HG03565 (cell line): ENCODE data around the gene ADAP1.

Experiments used
- ATAC-seq: cut with Tn5 transposase; IDR thresholded peaks from one replicate; pipeline ENCODE4 v1.9.1; 2021; ENCODE audit warnings: mild to moderate bottlenecking, moderate library complexity; ENCODE audit not compliant: unreplicated experiment

The ADAP1 gene

GRCh38 chr7:896346-897075 is 58.0 kb downstream of the ADAP1 start:
- ATAC-seq = no peak

DNA sequence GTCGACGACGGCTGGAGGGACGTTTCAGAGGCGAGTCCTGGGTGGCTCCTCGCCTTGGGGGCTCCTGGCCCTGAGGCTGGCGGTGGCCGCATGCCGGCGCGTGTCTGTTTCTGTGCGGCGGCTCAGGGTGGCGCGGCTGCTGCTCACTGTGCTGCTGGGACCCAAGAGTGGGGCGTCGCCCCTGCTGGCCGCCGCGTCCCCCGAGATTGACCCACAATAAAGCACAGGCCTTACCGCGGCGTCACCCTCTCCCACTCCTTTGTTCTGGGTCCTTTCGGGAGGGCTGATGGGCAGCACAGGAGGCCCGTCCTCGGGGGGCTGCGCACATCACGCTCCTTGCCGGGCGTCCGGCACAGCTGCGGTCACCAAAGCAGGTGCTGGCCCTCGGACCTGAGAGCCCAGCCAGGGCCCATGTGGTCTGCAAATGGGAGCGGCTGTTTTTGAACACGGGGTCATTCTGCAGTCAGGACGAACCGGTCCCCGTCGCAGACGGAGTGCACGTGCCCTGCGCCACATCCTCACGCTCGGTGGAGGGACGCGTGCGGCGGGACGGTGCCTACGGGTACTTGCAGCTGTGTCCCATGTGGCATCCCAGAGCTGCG is 58.9 kb downstream of the ADAP1 start:
- ATAC-seq = no peak

DNA sequence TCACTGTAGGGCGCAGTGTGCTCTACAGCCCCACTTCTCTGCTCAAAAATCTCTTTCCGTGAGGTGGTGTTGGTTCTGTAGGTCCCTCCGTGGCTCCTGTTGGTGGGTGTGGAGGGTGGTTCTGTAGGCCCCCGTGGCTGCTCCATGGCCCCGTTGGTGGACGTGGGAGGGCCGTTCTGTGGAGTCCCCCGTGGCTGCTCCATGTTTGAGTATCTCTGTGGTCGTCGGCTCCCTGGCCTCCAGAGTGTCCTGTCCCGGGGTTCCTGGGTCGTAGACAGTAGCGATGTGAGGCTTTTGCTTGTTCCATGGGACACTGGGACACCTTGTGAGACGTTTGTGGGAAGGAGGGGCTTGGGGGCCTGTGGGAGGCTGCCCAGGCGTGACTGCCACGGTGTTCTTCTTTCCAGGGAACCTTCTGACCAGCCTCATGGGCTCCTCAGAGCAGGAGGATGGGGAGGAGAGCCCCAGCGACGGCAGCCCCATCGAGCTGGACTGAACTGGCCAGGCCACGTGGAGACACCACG is 59.5 kb downstream of the ADAP1 start:
- no peak for ATAC-seq

- no peak for ATAC-seq
Observed at GRCh38 chr7:894164-894867, 60.2 kb downstream of the ADAP1 start.

- ATAC-seq = no peak
Observed at GRCh38 chr7:893686-894085, 60.8 kb downstream of the ADAP1 start.

- no peak for ATAC-seq
Observed at GRCh38 chr7:892648-893593, 61.6 kb downstream of the ADAP1 start.

DNA sequence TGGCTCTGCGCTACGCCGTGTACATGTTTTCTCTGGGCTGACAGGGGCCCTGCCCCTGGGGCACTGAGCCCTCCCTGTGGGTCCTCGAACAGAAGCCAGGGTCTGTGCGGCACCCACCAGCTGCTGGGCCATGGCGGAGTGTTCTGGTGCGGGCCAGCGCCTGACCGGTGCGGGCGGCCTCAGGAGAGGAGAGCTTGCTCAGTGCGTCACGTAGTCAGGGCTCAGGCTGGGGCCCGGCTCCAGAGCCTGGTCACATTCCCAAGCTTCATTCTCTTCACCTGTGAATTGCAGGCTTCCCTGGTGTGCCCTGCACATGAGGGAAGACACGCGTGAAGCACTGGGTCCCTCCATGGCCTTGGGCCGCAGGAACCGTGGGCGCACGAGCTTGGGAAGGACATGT is 62.7 kb downstream of the ADAP1 start:
- ATAC-seq = no peak

- ATAC-seq = no peak
Observed at GRCh38 chr7:891291-891690, 63.2 kb downstream of the ADAP1 start.

- no peak for ATAC-seq
Observed at GRCh38 chr7:890868-891267, 63.6 kb downstream of the ADAP1 start.

DNA sequence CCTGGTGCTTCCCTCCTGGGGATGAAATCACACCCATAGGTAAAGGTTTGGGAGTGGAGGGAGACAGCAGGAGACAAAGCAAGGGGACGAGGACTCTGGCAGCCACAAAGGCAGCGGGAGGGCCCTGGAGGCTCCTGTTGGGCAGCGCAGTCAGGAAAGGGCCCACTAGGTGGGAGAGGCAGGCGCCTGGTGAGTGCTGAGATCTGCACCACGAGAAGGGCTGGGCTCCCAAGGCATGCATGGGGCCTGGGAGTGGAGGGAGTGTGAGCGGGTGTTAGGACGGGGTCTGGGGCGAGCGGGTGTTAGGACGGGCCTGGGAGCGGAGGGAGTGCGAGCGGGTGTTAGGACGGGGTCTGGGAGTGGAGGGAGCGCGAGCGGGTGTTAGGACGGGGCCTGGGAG is 65.1 kb downstream of the ADAP1 start:
- ATAC-seq = no peak

DNA sequence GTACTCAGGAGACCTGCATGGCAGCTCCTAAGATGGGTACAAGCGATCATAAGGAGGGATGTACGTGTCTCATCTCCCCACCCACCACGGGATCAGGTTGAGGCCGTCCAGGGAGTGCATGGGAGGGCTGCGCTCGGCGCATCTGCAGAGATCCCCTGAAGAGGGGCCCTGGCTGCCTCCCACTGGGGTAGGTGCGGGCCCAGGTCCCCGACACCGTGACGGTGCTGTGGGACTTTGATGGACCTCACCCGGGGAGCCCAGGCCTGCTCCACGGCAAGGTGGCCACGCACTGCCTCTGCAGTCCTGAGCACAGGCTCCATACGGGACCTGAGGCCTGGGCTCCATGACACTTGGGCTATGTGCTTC is 65.5 kb downstream of the ADAP1 start:
- ATAC-seq = no peak

- no peak for ATAC-seq
Observed at GRCh38 chr7:888081-889024, 66.1 kb downstream of the ADAP1 start.

GRCh38 chr7:887488-887820 is 67.0 kb downstream of the ADAP1 start:
- ATAC-seq = no peak

GRCh38 chr7:886626-887487 is 67.6 kb downstream of the ADAP1 start:
- ATAC-seq = no peak

DNA sequence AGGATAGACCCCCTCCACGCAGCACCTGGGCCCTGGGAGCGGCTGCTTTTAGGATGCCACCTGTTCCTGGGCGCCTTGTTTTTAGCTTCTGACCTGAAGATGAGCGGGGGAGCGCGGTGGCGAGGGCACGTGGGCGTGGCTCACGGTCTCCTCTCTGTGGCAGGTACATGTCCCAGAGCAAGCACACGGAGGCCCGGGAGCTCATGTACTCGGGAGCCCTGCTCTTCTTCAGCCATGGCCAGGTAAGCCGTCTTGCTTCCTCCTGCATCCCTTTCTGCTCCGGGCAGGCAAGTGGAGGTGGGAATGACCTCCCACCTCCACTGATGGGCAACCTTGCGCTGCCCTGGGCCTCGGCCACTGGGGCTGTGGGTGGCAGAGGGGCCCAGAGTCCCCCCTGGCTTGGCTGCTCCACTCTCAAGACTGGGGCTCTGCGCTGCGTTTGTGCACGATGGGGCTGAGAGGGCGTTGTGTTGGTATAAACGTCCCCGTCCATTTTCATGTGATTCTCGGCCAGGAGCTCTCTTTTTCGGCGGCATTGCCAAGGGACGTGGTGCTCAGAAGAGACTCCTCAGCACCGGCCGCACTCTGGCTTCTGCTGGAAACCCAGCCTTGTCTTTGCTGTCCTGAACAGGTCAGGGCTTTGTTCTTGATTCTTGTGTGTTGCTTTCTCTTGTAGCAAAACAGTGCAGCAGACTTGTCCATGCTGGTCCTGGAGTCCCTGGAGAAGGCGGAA is 68.4 kb downstream of the ADAP1 start:
- no peak for ATAC-seq

DNA sequence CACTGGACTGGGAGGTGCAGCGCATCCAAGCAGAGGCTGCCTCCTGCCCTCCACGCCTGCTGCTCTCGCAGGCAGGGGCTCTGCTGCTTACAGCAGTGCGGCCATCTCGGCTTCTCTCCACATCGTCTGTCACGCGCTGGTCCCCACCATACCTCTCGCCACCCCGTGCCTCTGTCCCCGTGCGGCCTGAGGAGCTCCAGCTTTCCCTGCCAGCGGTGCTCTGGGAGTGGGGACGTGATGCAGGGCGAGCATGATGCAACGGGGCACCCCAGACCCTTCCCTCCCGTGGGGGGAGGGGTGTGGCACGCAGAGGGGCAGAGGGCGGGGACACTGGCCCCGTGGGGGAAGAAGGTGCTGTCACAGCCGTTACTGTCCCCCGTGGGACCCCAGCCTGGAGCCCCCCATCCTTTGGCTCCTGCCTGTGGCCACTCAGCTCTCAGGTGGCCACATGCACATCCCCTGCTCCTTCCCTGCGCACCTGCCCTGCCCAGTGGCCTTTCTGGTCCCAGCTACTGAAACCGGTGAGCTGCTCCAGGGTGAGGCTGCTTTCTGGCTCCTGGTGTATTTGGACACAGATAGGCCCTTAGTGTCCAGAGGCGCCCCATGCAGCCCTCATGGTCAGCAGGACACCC is 69.1 kb downstream of the ADAP1 start:
- no peak for ATAC-seq

DNA sequence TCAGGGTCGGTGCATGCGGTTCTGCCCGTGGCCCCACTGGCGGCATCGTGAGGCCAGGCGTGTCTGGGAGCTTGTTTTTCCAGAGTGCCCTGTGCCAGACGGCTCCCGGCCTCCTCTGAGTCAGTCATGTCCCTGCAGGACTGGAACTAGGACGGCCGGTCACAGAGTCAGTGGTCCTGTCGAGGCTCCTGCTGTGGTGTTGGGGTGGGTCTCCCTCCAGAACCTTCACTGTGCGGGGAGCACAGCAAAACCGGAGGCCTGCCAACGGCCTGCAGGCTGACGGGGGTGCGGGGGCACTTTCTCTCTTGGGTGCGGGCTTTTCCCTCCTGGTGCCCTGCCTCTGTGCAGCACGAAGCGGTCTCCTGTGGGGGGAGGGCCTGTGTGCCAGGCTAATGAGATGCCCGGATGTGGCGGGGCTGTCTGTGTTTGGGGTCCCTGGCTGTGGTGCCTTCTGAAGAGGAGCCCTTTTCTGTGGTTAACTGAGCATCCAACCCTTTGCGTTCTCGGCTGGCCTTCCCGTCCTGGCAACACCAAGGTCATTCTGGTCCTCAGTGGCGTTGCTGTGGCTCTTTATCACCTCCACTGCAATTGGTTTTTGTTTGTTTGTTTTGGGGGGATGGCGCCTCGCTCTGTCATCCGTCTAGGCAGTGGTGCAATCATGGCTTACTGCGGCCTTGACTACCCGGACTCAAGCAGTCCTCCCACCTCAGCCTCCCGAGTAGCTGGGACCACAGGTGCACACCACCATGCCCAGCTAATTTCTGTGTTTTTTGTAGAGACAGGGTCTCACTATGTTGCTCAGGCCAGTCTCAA is 70.1 kb downstream of the ADAP1 start:
- no peak for ATAC-seq
